ENCODE measurements around the gene ANKRD6. TPM values are rescaled to one million over a fixed set of nuclear protein-coding genes. Genes with fewer than 3 reads are reported as not detected.

ANKRD6 gene
- total RNA-seq, 4 donors from 2014 or later = 9.3 to 26.0 (median 12.4) TPM

- DNase-seq (ENCODE audit: low spot score) = no peak
- TF ChIP-seq CTCF (IDR thresholded peaks at IDR 0.05) = no peak
- ATAC-seq (ENCODE audit: low FRiP score) = no peak
These were observed 59.2 kb downstream of the ANKRD6 start for GRCh38 chr6:89492025-89492640.

GRCh38 chr6:89494131-89494793 is 61.3 kb downstream of the ANKRD6 start:
- TF ChIP-seq CTCF (IDR thresholded peaks at IDR 0.05) = no peak
- ATAC-seq (ENCODE audit: low FRiP score) (no peak), DNase-seq (ENCODE audit: low spot score) (no peak)

GRCh38 chr6:89495961-89496535 is 63.1 kb downstream of the ANKRD6 start:
- TF ChIP-seq CTCF (IDR thresholded peaks at IDR 0.05) = no peak
- no peak for ATAC-seq (ENCODE audit: low FRiP score)
- DNase-seq (ENCODE audit: low spot score) = no peak

GRCh38 chr6:89500611-89501010 is 67.7 kb downstream of the ANKRD6 start:
- DNase-seq (ENCODE audit: low spot score) = no peak
- TF ChIP-seq CTCF (IDR thresholded peaks at IDR 0.05) = no peak

GRCh38 chr6:89501222-89501621 is 68.3 kb downstream of the ANKRD6 start:
- ATAC-seq (ENCODE audit: low FRiP score) (no peak), DNase-seq (ENCODE audit: low spot score) (no peak)
- TF ChIP-seq CTCF (IDR thresholded peaks at IDR 0.05) = no peak

More at GRCh38 chr6:89500611-89501010, 67.7 kb downstream of the ANKRD6 start:
- no peak for ATAC-seq (ENCODE audit: low FRiP score)

- DNase-seq (ENCODE audit: low spot score) (no peak), ATAC-seq (ENCODE audit: low FRiP score) (no peak)
- no peak for TF ChIP-seq CTCF (IDR thresholded peaks at IDR 0.05)
These were observed 68.8 kb downstream of the ANKRD6 start for GRCh38 chr6:89501753-89502152.

GRCh38 chr6:89503641-89504040 is 70.7 kb downstream of the ANKRD6 start:
- ATAC-seq (ENCODE audit: low FRiP score) (no peak), DNase-seq (ENCODE audit: low spot score) (no peak)
- no peak for TF ChIP-seq CTCF (IDR thresholded peaks at IDR 0.05)

Measured in omental fat pad (tissue), 4 donors.